Hepatocyte (in vitro differentiated cells): ENCODE results near the gene SMNDC1.

ENCODE experiments used
- EZH2 ChIP-seq: fragments of 200-600 bp; sonication (generic); IDR thresholded peaks from 2 replicates; pipeline ENCODE4 v1.6.1; 2016; ENCODE audit warnings: antibody characterized with exemption, mild to moderate bottlenecking, borderline replicate concordance
- EZH2phosphoT487 ChIP-seq: fragments of 200-600 bp; sonication (generic); IDR thresholded peaks from one replicate; pipeline ENCODE4 v1.6.1; 2018; ENCODE audit warnings: antibody characterized with exemption, mild to moderate bottlenecking, low read depth, moderate library complexity; ENCODE audit not compliant: unreplicated experiment, severe bottlenecking
- TF ChIP-seq, protein P1 (sequence below): fragments of 200-600 bp; sonication (generic); IDR thresholded peaks from 2 replicates; pipeline ENCODE4 v1.5.1; 2016; ENCODE audit warnings: antibody characterized with exemption, mild to moderate bottlenecking; ENCODE audit not compliant: poor library complexity

DNA sequence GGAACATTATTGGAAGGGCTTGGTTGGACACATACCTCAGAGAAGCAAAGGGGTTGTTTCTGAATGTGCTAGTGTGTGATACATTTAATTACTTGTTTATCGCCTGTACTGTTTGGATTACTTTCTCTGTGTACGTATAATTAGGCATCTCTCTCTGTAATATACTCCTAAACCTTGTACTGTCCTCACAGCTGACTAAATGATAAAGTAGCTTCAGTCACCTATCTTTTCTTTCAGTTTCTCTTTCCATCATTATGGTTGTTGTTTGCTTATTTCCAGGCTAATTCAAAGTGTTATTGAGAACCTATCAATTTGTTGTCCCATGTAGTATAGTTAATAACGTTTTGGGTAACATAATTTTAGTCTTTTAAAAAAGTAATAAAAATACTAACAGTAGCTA lies 63.3 kb downstream of the SMNDC1 start:
- TF ChIP-seq, protein P1, sequence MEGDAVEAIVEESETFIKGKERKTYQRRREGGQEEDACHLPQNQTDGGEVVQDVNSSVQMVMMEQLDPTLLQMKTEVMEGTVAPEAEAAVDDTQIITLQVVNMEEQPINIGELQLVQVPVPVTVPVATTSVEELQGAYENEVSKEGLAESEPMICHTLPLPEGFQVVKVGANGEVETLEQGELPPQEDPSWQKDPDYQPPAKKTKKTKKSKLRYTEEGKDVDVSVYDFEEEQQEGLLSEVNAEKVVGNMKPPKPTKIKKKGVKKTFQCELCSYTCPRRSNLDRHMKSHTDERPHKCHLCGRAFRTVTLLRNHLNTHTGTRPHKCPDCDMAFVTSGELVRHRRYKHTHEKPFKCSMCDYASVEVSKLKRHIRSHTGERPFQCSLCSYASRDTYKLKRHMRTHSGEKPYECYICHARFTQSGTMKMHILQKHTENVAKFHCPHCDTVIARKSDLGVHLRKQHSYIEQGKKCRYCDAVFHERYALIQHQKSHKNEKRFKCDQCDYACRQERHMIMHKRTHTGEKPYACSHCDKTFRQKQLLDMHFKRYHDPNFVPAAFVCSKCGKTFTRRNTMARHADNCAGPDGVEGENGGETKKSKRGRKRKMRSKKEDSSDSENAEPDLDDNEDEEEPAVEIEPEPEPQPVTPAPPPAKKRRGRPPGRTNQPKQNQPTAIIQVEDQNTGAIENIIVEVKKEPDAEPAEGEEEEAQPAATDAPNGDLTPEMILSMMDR: no peak
- TF ChIP-seq EZH2: no peak
- TF ChIP-seq EZH2phosphoT487: no peak
